Right atrium auricular region (tissue), 2 donors: Measurements from ENCODE around the gene KIAA2012. TPM values are rescaled to one million over a fixed set of nuclear protein-coding genes. Genes with fewer than 3 reads are reported as not detected.
A peak's percentile ranks its signal among the peaks of the same experiment; 100 is the strongest.

Experiments used
- DNase-seq: peaks from one replicate; pipeline ENCODE4 v3.0.0-alpha.2; 2019; ENCODE audit warnings: low spot score
- H3K27ac ChIP-seq, 2 donors: fragments of 200-600 bp; sonication (generic); 1 replicate in 1 of 2; 2 replicates in 1 of 2; pipeline ENCODE4 v1.5.1; 2016 to 2019
- H3K27me3 ChIP-seq, 2 donors: fragments of 200-600 bp; sonication (generic); one replicate each; pipeline versions ENCODE4 v1.5.1 to v1.6.0; 2017 to 2019
- H3K36me3 ChIP-seq: fragments of 200-600 bp; sonication (generic); one replicate; pipeline ENCODE4 v1.5.1; 2016
- H3K4me1 ChIP-seq, 2 donors: fragments of 200-600 bp; sonication (generic); one replicate each; pipeline versions ENCODE4 v1.5.1 to v1.6.0; 2017 to 2019
- H3K4me3 ChIP-seq, 2 donors: fragments of 200-600 bp; sonication (generic); 1 replicate in 1 of 2; 2 replicates in 1 of 2; pipeline ENCODE4 v1.5.1; 2017 to 2019; ENCODE audit warnings: mild to moderate bottlenecking in 1 of 2, moderate library complexity in 1 of 2
- H3K9me3 ChIP-seq, 2 donors: fragments of 200-600 bp; sonication (generic); one replicate each; pipeline ENCODE4 v1.5.1; 2019
- CTCF ChIP-seq, 2 donors: fragments of 200-600 bp; sonication (generic); IDR thresholded peaks; one replicate each; pipeline ENCODE4 v1.5.1; 2019; ENCODE audit warnings: antibody characterized with exemption in 2 of 2
- total RNA-seq, 2 donors: library from RNA; depleted of rRNA; stranded (reverse); fragments of >200 nt; gene quantifications; one replicate each; pipeline ENCODE4 v1.1.0, GENCODE V29; 2016

KIAA2012 gene
- total RNA-seq, 2 donors from 2014 or later = not detected

- peak overlapping the region in 1 of 2 donors; percentile 12 for H3K4me3 ChIP-seq
- no peak for TF ChIP-seq CTCF (IDR thresholded peaks at IDR 0.05)
Observed at GRCh38 chr2:202039278-202040078, 33.6 kb upstream of the KIAA2012 start.

GRCh38 chr2:202040079-202040844, 32.8 kb upstream of the KIAA2012 start:
- DNase-seq = no peak
- Histone ChIP-seq H3K27me3 (no peaks in the 10 kb centered on the region), H3K9me3 (no peaks in the 10 kb centered on the region), H3K4me3 (no peak overlapping the region), H3K27ac (peak overlapping the region; percentile 22 to 60), H3K36me3 (no peaks in the 10 kb centered on the region), H3K4me1 (peaks cover 0 to 36% of the 10 kb centered on the region in 2 donors)
- no peak for TF ChIP-seq CTCF (IDR thresholded peaks at IDR 0.05)

More at GRCh38 chr2:202039278-202040078, 33.6 kb upstream of the KIAA2012 start:
- DNase-seq = no peak
- peak overlapping the region; percentile 60 to 70 for H3K27ac ChIP-seq
- no peaks in the 10 kb centered on the region for H3K36me3 ChIP-seq
- peaks cover 0 to 38% of the 10 kb centered on the region in 2 donors for H3K4me1 ChIP-seq
- H3K9me3 ChIP-seq = no peaks in the 10 kb centered on the region
- no peaks in the 10 kb centered on the region for H3K27me3 ChIP-seq

DNA sequence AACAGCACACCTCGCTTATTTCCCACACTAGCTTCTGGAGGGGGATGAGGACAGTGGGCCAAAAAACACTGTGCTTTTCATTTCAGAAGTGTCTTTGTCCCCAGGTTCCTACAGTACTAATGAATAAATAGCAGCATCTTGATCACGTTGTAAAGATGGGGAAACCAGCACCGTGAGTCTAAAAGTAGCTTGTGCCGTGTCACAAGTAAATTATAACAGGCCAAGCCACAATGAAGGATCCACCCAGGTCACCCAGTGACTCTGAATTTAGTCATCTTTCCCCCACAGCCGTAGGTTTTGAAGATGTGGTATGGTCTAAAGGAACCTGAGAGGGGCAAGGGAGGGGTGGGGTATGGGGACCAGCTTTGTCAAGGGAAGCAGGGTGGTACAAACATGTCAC, 30.6 kb upstream of the KIAA2012 start:
- Histone ChIP-seq H3K27ac (no peak overlapping the region), H3K4me1 (peaks cover 0 to 24% of the 10 kb centered on the region in 2 donors), H3K36me3 (no peaks in the 10 kb centered on the region), H3K4me3 (no peak overlapping the region), H3K27me3 (no peaks in the 10 kb centered on the region), H3K9me3 (no peaks in the 10 kb centered on the region)
- TF ChIP-seq CTCF (IDR thresholded peaks at IDR 0.05) = no peak
- no peak for DNase-seq

DNA sequence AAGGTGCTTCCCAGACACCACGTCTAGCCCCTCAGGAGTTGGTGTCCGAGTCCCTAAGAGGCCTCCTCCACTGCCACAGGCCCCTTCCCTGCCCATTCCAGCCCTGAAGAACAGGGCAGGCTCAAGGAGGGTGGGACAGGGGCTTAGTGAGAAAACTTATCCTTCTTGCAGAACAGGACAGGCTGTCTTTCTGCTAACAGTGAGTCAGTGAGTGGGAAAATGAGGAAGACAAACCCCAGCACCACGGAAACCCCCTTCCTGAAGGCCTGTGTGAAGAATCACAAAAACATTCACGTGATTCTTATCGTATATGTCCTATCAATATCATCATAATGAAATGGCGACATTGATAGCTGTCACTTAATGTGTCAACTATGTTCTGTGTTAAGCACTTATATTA, 29.6 kb upstream of the KIAA2012 start:
- H3K4me1 ChIP-seq = peaks cover 0 to 20% of the 10 kb centered on the region in 2 donors
- no peak overlapping the region for H3K27ac ChIP-seq
- no peaks in the 10 kb centered on the region for H3K36me3 ChIP-seq
- H3K27me3 ChIP-seq = no peaks in the 10 kb centered on the region
- H3K4me3 ChIP-seq = no peak overlapping the region
- no peak for TF ChIP-seq CTCF (IDR thresholded peaks at IDR 0.05)
- no peak for DNase-seq
- H3K9me3 ChIP-seq = no peaks in the 10 kb centered on the region

DNA sequence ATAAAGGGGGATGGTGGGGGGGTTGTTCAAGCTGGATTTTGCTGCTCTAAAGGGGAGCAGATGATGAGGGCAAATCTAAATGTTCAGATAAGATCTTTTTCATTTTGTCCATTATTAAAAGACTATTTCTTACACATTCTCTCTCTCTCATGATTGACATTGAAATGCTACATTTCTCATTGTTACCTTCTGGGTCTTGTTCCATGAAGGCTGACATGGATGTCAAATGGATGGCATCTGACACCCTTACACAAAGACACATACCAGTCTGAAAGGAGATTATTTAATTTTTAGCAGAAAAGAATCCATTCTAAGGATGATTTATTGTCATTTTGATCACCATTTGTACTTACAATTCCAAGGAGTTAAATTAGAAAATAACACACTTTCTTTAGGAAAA, 28.3 kb upstream of the KIAA2012 start:
- Histone ChIP-seq H3K36me3 (no peaks in the 10 kb centered on the region), H3K9me3 (no peaks in the 10 kb centered on the region), H3K4me3 (no peak overlapping the region), H3K27ac (no peak overlapping the region), H3K27me3 (no peaks in the 10 kb centered on the region), H3K4me1 (peaks cover 0 to 11% of the 10 kb centered on the region in 2 donors)
- TF ChIP-seq CTCF (IDR thresholded peaks at IDR 0.05) = no peak
- DNase-seq = no peak
